EH (cell line): ENCODE data around the gene GM2A.
A peak's percentile ranks its signal among the peaks of the same experiment; 100 is the strongest.

ENCODE experiments used
- DNase-seq: peaks from one replicate; pipeline ENCODE4 v3.0.0-alpha.2; 2015; ENCODE audit warnings: low read depth

The GM2A gene

GRCh38 chr5:151252762-151253604 is at the start of gene GM2A:
GM2A (plus strand) TSS chr5:151253185; CDS start chr5:151253217, 32 bp downstream.
- DNase-seq: peak; percentile 99

GRCh38 chr5:151204051-151204450 is 48.9 kb upstream of the GM2A start:
- no peak for DNase-seq

GRCh38 chr5:151205411-151205810 is 47.6 kb upstream of the GM2A start:
- DNase-seq: no peak

GRCh38 chr5:151208481-151208914 is 44.5 kb upstream of the GM2A start:
- no peak for DNase-seq

- no peak for DNase-seq
These were observed 40.6 kb upstream of the GM2A start for GRCh38 chr5:151212406-151212798.

- peak; percentile 19 for DNase-seq
These were observed 39.0 kb upstream of the GM2A start for GRCh38 chr5:151213803-151214613.

- DNase-seq: no peak
These were observed 38.1 kb upstream of the GM2A start for GRCh38 chr5:151214614-151215545.

- DNase-seq: no peak
These were observed 37.5 kb upstream of the GM2A start for GRCh38 chr5:151215546-151215880.

- no peak for DNase-seq
These were observed 36.2 kb upstream of the GM2A start for GRCh38 chr5:151216781-151217180.

GRCh38 chr5:151218177-151218576 is 34.8 kb upstream of the GM2A start:
- no peak for DNase-seq

GRCh38 chr5:151219138-151219537 is 33.8 kb upstream of the GM2A start:
- no peak for DNase-seq

GRCh38 chr5:151219789-151220188 is 33.2 kb upstream of the GM2A start:
- DNase-seq: no peak

GRCh38 chr5:151221574-151221973 is 31.4 kb upstream of the GM2A start:
- DNase-seq: peak; percentile 17

GRCh38 chr5:151222054-151222789 is 30.8 kb upstream of the GM2A start:
- no peak for DNase-seq

GRCh38 chr5:151222790-151223446 is 30.1 kb upstream of the GM2A start:
- no peak for DNase-seq

- peak; percentile 64 for DNase-seq
These were observed 29.3 kb upstream of the GM2A start, which contains the start of gene CCDC69 for GRCh38 chr5:151223447-151224264. CCDC69 (minus strand) TSS chr5:151224092; CDS start chr5:151223970, 122 bp downstream.

- no peak for DNase-seq
These were observed 28.6 kb upstream of the GM2A start for GRCh38 chr5:151224372-151224771.

GRCh38 chr5:151225071-151225470 is 27.9 kb upstream of the GM2A start:
- DNase-seq: no peak

GRCh38 chr5:151225475-151225874 is 27.5 kb upstream of the GM2A start:
- no peak for DNase-seq

GRCh38 chr5:151227918-151228447 is 25.0 kb upstream of the GM2A start:
- no peak for DNase-seq
